ENCODE results near the gene CLIC1.
A peak's percentile ranks its signal among the peaks of the same experiment; 100 is the strongest.

Gene CLIC1

GRCh38 chr6:31737991-31738979 lies 2.0 kb upstream of the CLIC1 start:
- no peak for DNase-seq

- no peak for DNase-seq
Observed at GRCh38 chr6:31737315-31737990, 1.1 kb upstream of the CLIC1 start.

- DNase-seq, result no peak
Observed at GRCh38 chr6:31736768-31737314, 511 bp upstream of the CLIC1 start.

GRCh38 chr6:31734821-31735406 lies 1.4 kb downstream of the CLIC1 start:
- DNase-seq, result no peak

GRCh38 chr6:31734247-31734820 lies 2.0 kb downstream of the CLIC1 start:
- no peak for DNase-seq

GRCh38 chr6:31733734-31734133 lies 2.6 kb downstream of the CLIC1 start:
- DNase-seq, result no peak

- DNase-seq, result no peak
Observed at GRCh38 chr6:31732029-31732428, 4.3 kb downstream of the CLIC1 start.

GRCh38 chr6:31730631-31731086 lies 5.7 kb downstream of the CLIC1 start:
- DNase-seq, result no peak

- no peak for DNase-seq
Observed at GRCh38 chr6:31729979-31730630, 6.2 kb downstream of the CLIC1 start.

- peak; percentile 35 for DNase-seq
Observed at GRCh38 chr6:31729515-31729978, 6.8 kb downstream of the CLIC1 start.

- no peak for DNase-seq
Observed at GRCh38 chr6:31728767-31729514, 7.4 kb downstream of the CLIC1 start, which contains the start of gene DDAH2. Gene DDAH2, minus strand, starts transcription at chr6:31729299. Its CDS starts 138 bp downstream, at chr6:31729161.

GRCh38 chr6:31727717-31728671 lies 8.3 kb downstream of the CLIC1 start:
- no peak for DNase-seq

GRCh38 chr6:31727034-31727716 lies 9.2 kb downstream of the CLIC1 start:
- DNase-seq, result no peak

GRCh38 chr6:31725502-31726350 lies 10.6 kb downstream of the CLIC1 start:
- DNase-seq, result no peak

- DNase-seq, result no peak
Observed at GRCh38 chr6:31723980-31724691, 12.2 kb downstream of the CLIC1 start.

- DNase-seq, result no peak
Observed at GRCh38 chr6:31723245-31723979, 12.9 kb downstream of the CLIC1 start, which contains the start of gene MPIG6B. Gene MPIG6B, plus strand, starts transcription at chr6:31723373. Its CDS starts 11 bp downstream, at chr6:31723384.

GRCh38 chr6:31722173-31722572 lies 14.2 kb downstream of the CLIC1 start:
- no peak for DNase-seq

All from NCI-H524 treated with DMSO at 0.1 percent for 48 hours (cell line).